HCT116 (cell line): ENCODE results near the gene CDC37L1.

Experiments
- EZH2 ChIP-seq: fragments of 200-600 bp; sonication (generic); IDR thresholded peaks from 2 replicates; pipeline ENCODE4 v1.6.1; 2017; ENCODE audit warnings: antibody characterized with exemption, mixed run types
- POLR2A ChIP-seq: IDR thresholded peaks from 2 replicates; pipeline ENCODE4 v1.7.0; 2011; ENCODE audit warnings: borderline replicate concordance; ENCODE audit not compliant: insufficient read depth, insufficient read length; ENCODE audit errors: extremely low read depth
- SRF ChIP-seq: IDR thresholded peaks from 2 replicates; pipeline ENCODE4 v1.6.1; 2012; ENCODE audit warnings: low read depth
- TF ChIP-seq, protein P1 (sequence below), 3 experiments: fragments of 200-600 bp in 1 of 3; sonication (generic) in 1 of 3; IDR thresholded peaks in 2 of 3; conservative IDR thresholded peaks in 1 of 3; 2 replicates each; pipeline ENCODE4 v1.5.1; 2012 to 2017; ENCODE audit warnings: low read depth in 2 of 3, low read length in 2 of 3, antibody characterized with exemption in 1 of 3, borderline replicate concordance in 1 of 3, control low read depth in 1 of 3, mild to moderate bottlenecking in 1 of 3, mixed read lengths in 1 of 3, mixed run types in 1 of 3, moderate library complexity in 1 of 3; ENCODE audit not compliant: insufficient read depth in 1 of 3

DNA sequence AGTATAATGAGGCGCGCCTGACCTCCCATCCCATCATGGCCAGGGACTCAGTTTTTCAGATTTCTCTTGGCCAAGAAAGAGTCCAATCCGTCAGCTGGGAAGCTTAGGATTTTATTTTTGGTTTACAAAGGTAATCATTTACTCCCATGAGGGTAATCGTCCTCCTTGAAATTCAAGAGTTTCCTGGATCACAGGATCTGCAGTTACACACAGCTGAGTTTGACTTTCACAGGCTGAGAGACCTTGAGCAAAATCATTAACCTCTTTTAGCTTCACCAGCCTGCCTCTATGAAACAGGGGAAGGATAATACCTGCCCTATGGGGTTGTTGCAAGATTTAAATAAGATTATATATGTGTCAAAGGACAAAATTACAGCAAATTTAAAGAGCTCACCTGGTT lies 77.1 kb downstream of the CDC37L1 start:
- TF ChIP-seq, protein P1, sequence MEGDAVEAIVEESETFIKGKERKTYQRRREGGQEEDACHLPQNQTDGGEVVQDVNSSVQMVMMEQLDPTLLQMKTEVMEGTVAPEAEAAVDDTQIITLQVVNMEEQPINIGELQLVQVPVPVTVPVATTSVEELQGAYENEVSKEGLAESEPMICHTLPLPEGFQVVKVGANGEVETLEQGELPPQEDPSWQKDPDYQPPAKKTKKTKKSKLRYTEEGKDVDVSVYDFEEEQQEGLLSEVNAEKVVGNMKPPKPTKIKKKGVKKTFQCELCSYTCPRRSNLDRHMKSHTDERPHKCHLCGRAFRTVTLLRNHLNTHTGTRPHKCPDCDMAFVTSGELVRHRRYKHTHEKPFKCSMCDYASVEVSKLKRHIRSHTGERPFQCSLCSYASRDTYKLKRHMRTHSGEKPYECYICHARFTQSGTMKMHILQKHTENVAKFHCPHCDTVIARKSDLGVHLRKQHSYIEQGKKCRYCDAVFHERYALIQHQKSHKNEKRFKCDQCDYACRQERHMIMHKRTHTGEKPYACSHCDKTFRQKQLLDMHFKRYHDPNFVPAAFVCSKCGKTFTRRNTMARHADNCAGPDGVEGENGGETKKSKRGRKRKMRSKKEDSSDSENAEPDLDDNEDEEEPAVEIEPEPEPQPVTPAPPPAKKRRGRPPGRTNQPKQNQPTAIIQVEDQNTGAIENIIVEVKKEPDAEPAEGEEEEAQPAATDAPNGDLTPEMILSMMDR (IDR thresholded peaks at IDR 0.05 in 2 of 3, conservative IDR thresholded peaks at IDR 0.05 in 1 of 3; ENCODE audit: borderline replicate concordance in 1 of 3, insufficient read depth in 1 of 3, low read depth in 2 of 3, low read length in 2 of 3): no peak
- no peak for TF ChIP-seq POLR2A
- TF ChIP-seq EZH2: no peak
- no peak for TF ChIP-seq SRF
